Measurements from ENCODE around the gene CYP11A1. TPM values are rescaled to one million over a fixed set of nuclear protein-coding genes. Genes with fewer than 3 reads are reported as not detected.

CYP11A1 gene
- total and polyA plus RNA-seq, 8 donors, result 2.5 to 10.2 (median 4.2) TPM; not detected in 4

DNA sequence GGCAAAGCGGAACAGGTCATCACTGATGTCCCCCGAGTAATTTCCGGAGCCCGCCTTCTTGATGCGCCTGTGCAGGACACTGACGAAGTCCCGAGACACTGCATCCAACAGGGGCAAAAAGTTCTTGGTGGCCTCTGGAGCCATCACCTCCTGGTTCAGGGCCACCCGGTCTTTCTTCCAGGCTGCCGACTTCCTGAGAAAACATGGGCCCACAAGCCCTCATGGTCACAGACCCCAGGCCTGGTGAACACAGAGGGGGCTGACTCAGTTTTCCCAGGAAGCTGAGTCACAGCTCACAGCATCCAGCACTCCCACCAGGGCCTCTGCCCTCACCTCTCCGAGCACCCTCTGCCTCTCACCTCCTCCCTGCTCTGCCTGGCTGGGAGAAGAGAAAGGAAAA is 22.4 kb downstream of the CYP11A1 start:
- Histone ChIP-seq H3K27me3 (peaks cover 0 to 10% (median 0%) of the 10 kb centered on the region in 3 donors), H3K27ac (no peak overlapping the region), H3K9me3 (no peaks in the 10 kb centered on the region), H3K4me1 (no peaks in the 10 kb centered on the region), H3K4me3 (no peak overlapping the region), H3K36me3 (no peaks in the 10 kb centered on the region)
- no peak for DNase-seq
- TF ChIP-seq POLR2AphosphoS5 (IDR thresholded peaks at IDR 0.05) (no peak), EP300 (IDR thresholded peaks at IDR 0.05) (no peak), POLR2A (IDR thresholded peaks at IDR 0.05) (no peak)
- TF ChIP-seq, protein P1, sequence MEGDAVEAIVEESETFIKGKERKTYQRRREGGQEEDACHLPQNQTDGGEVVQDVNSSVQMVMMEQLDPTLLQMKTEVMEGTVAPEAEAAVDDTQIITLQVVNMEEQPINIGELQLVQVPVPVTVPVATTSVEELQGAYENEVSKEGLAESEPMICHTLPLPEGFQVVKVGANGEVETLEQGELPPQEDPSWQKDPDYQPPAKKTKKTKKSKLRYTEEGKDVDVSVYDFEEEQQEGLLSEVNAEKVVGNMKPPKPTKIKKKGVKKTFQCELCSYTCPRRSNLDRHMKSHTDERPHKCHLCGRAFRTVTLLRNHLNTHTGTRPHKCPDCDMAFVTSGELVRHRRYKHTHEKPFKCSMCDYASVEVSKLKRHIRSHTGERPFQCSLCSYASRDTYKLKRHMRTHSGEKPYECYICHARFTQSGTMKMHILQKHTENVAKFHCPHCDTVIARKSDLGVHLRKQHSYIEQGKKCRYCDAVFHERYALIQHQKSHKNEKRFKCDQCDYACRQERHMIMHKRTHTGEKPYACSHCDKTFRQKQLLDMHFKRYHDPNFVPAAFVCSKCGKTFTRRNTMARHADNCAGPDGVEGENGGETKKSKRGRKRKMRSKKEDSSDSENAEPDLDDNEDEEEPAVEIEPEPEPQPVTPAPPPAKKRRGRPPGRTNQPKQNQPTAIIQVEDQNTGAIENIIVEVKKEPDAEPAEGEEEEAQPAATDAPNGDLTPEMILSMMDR (IDR thresholded peaks at IDR 0.05), result no peak
- 75 to 87% (median 83%) methylated on average over 10 of the region's 10 CpGs for WGBS, 5 donors
- intact Hi-C loops (cut with DNase I; ENCODE audit: low total_unique reads), result no loop called here

GRCh38 chr15:74343797-74344127 is 23.7 kb downstream of the CYP11A1 start:
- TF ChIP-seq EP300 (IDR thresholded peaks at IDR 0.05), result no peak
- TF ChIP-seq POLR2A (IDR thresholded peaks at IDR 0.05), result no peak
- TF ChIP-seq POLR2AphosphoS5 (IDR thresholded peaks at IDR 0.05), result no peak
- TF ChIP-seq, protein P1 (IDR thresholded peaks at IDR 0.05), result no peak

GRCh38 chr15:74343127-74343796 is 24.2 kb downstream of the CYP11A1 start:
- Histone ChIP-seq H3K4me3 (no peak overlapping the region), H3K27ac (no peak overlapping the region), H3K9me3 (no peaks in the 10 kb centered on the region), H3K4me1 (no peaks in the 10 kb centered on the region), H3K27me3 (peaks cover 0 to 10% (median 0%) of the 10 kb centered on the region in 3 donors), H3K36me3 (no peaks in the 10 kb centered on the region)
- intact Hi-C loops (cut with DNase I; ENCODE audit: low total_unique reads), result no loop called here
- WGBS, 5 donors, result 88 to 95% (median 91%) methylated on average over 14 of the region's 14 CpGs
- TF ChIP-seq, protein P1 (IDR thresholded peaks at IDR 0.05), result no peak
- no peak for TF ChIP-seq EP300 (IDR thresholded peaks at IDR 0.05)
- TF ChIP-seq POLR2AphosphoS5 (IDR thresholded peaks at IDR 0.05), result no peak
- no peak for TF ChIP-seq POLR2A (IDR thresholded peaks at IDR 0.05)
- no peak for DNase-seq

More at GRCh38 chr15:74343797-74344127, 23.7 kb downstream of the CYP11A1 start:
- Histone ChIP-seq H3K36me3 (no peaks in the 10 kb centered on the region), H3K4me3 (no peak overlapping the region), H3K27me3 (peaks cover 0 to 10% (median 0%) of the 10 kb centered on the region in 3 donors), H3K27ac (no peak overlapping the region), H3K9me3 (no peaks in the 10 kb centered on the region), H3K4me1 (no peaks in the 10 kb centered on the region)
- WGBS, 5 donors, result 84 to 93% (median 90%) methylated on average over 8 of the region's 8 CpGs
- DNase-seq, result no peak
- intact Hi-C loops (cut with DNase I; ENCODE audit: low total_unique reads), result no loop called here

DNA sequence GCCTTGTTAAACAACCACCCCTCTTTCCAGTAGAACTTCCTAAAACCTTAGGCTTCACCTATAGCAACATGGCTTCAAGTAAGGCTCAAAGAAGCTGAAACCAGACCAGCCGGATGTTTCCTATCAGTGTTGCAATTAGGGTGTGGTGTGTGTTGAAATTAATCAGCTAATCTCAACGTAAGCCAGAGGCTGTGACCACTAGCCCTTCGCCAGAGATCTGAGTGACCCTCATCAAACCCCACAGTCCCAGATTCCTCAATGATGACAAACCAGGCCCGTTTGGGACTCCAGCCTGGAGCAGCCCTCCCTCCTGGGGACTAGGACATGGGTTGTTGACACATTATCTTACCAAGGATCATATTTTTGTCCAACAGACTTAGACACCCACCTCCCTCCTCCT is 27.3 kb downstream of the CYP11A1 start:
- peak in 1 of 2 donors; percentile 42 for DNase-seq
- no peak overlapping the region for H3K27ac ChIP-seq
- 16 to 34% (median 25%) methylated on average over 4 of the region's 4 CpGs for WGBS, 5 donors
- no peak overlapping the region for H3K4me3 ChIP-seq
- no peaks in the 10 kb centered on the region for H3K9me3 ChIP-seq
- peaks cover 0 to 4% (median 0%) of the 10 kb centered on the region in 3 donors for H3K27me3 ChIP-seq
- TF ChIP-seq, protein P1 (IDR thresholded peaks at IDR 0.05), result no peak
- TF ChIP-seq EP300 (IDR thresholded peaks at IDR 0.05) (no peak), POLR2AphosphoS5 (IDR thresholded peaks at IDR 0.05) (no peak), POLR2A (IDR thresholded peaks at IDR 0.05) (no peak)
- no peaks in the 10 kb centered on the region for H3K4me1 ChIP-seq
- intact Hi-C loops (cut with DNase I; ENCODE audit: low total_unique reads), result no loop called here
- no peaks in the 10 kb centered on the region for H3K36me3 ChIP-seq

Data from stomach (tissue), 9 donors.